ENCODE results near the gene ATP8B3. TPM values are rescaled to one million over a fixed set of nuclear protein-coding genes. Genes with fewer than 3 reads are reported as not detected.

The ATP8B3 gene
- total RNA-seq, 1 donor from 2014 or later, result 0.64 TPM

DNA sequence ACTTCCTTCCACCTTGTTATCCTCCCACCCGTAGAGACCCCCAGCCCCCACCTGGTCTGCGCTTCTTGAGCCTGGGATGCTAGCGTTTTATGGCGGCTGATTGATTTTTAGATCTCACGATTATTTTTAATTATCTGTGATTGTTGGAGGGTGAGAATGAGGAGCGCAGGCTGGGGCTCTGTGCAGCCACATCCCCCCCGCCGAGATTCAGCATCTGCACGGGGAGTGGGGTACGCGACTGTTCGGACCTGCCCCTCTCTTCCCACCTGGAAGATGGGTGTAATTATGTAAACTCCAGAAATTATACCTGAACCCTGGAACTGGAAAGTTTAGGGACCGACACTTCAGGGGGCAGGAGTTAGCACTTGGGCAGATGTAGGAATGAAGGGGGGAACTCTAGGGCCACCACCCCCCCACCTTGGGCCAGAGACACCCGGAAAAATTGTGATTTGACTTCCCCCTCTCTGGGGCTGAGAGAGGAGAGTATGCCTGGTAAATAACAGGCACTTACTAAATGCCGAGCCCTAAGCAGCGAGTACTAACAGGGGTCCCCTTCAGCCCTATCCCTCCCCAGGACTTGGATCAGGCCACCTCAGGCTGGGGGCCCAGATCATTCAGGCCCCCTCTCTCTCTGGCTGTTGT, 60.6 kb downstream of the ATP8B3 start:
- no peak for TF ChIP-seq CTCF (IDR thresholded peaks at IDR 0.05)
- H3K27ac ChIP-seq, result no peak overlapping the region
- H3K4me3 ChIP-seq, result no peak overlapping the region
- intact Hi-C loops (cut with DNase I), result no loop called here
- ATAC-seq, result no peak
- peaks cover 16% of the 10 kb centered on the region for H3K4me1 ChIP-seq
- no peaks in the 10 kb centered on the region for H3K9me3 ChIP-seq
- DNase-seq, result no peak
- no peaks in the 10 kb centered on the region for H3K36me3 ChIP-seq
- H3K27me3 ChIP-seq, result peaks cover 81% of the 10 kb centered on the region

DNA sequence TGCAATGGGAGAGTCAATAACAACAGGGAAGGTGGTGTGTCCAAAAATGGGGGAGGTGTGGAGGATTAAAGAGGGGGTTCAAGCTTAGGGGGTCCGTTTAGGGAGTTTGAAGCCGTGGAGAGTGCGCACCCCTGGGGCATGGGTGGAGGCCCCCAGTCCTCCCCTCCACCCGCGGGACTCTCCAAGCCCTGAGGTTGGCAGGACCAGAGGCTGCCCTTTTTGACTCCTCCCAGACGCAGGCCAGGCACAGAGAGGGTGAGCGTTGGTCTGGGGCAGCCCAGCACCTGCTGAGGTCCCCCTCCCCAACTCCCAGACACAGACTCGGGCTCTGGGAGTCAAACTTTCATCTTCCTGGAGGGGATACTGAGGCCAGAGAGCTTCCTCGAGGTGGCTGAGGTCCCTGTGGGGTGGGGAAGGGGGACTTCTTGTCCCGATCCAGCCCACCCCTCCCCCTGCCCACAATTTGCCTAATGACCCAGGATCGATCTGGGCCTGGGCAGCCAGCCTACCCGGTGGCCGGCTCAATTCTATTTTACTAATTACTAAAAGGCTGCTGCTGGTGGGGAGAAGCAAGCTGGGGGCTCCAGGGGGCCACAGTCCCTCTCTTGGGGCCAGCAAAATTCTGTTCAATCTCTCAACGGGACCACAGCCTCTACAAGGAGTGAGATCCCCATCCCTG, 61.6 kb downstream of the ATP8B3 start:
- intact Hi-C loops (cut with DNase I), result no loop called here
- DNase-seq, result no peak
- peaks cover 75% of the 10 kb centered on the region for H3K27me3 ChIP-seq
- no peak for ATAC-seq
- no peak overlapping the region for H3K27ac ChIP-seq
- H3K36me3 ChIP-seq, result no peaks in the 10 kb centered on the region
- peaks cover 16% of the 10 kb centered on the region for H3K4me1 ChIP-seq
- no peak for TF ChIP-seq CTCF (IDR thresholded peaks at IDR 0.05)
- no peak overlapping the region for H3K4me3 ChIP-seq
- no peaks in the 10 kb centered on the region for H3K9me3 ChIP-seq

GRCh38 chr19:1749373-1750342, 62.4 kb downstream of the ATP8B3 start:
- TF ChIP-seq CTCF (IDR thresholded peaks at IDR 0.05), result no peak
- Histone ChIP-seq H3K9me3 (no peaks in the 10 kb centered on the region), H3K4me1 (peaks cover 16% of the 10 kb centered on the region), H3K36me3 (no peaks in the 10 kb centered on the region), H3K27me3 (peaks cover 75% of the 10 kb centered on the region), H3K4me3 (no peak overlapping the region), H3K27ac (no peak overlapping the region)
- ATAC-seq (no peak), DNase-seq (no peak)
- intact Hi-C loops (cut with DNase I), result no loop called here

DNA sequence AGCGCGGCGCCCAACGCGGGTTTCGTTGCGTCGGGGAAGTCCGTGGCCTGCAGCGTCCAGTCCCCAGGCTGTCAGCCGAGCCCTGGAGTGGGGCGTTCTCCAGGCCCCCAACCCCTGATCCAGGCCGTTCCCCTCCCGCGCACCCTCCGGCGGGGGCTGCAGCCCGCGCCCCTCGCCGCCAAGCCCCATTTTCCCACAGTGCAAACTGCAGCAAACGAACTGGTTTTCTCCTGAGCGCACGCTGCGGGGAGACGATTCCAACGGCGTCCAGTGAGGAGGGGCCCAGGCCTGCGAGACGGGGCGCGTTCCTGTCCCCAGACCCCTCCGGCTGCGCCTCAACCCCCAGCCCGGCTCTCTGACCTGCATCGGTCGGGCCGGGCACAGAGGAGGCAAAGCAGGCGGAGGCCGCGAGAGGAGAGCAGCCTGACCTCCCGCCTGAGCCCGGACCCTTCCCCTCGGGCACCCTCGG, 63.2 kb downstream of the ATP8B3 start:
- H3K36me3 ChIP-seq, result no peaks in the 10 kb centered on the region
- H3K27me3 ChIP-seq, result peaks cover 79% of the 10 kb centered on the region
- no peak overlapping the region for H3K4me3 ChIP-seq
- no peak overlapping the region for H3K27ac ChIP-seq
- DNase-seq (no peak), ATAC-seq (no peak)
- peaks cover 16% of the 10 kb centered on the region for H3K4me1 ChIP-seq
- intact Hi-C loops (cut with DNase I), result no loop called here
- TF ChIP-seq CTCF (IDR thresholded peaks at IDR 0.05), result no peak
- H3K9me3 ChIP-seq, result no peaks in the 10 kb centered on the region

DNA sequence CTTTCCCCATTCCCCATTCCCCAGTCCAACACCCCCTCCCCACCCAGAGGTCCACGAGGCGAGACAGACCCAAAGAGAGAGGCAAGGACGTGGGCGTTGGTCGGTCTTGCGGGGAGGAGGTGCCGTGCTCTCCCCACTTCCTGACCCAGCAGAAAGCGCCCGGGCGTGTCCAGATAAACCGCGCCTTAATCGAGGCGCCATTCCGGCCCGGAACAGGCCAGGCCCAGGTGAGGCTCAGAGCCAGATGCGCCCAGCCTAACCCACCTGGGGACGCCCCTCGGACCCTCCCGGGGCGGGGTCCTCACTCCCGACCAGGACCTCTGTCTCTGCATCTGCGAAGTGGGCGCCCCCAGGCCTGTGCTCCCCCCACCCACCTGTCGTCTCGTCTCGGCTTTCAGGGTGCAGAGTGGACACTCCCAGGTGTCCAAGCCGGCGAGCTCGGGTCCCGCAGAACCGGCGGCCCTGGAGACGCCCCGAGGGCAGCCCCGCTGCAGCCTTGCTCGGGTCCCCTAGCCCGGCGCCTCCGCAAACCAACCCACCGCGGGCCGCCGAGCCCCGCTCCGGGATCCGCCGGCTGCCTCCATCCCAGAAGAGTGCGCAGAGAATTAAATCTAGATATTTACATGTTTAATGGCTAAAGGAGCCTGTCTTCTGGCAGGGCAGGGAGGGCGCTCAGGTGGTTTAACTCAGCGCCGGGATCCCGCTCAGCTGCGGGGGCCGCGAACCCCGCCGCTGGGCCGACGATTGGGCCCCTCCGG, 63.8 kb downstream of the ATP8B3 start:
- peaks cover 82% of the 10 kb centered on the region for H3K27me3 ChIP-seq
- H3K36me3 ChIP-seq, result no peaks in the 10 kb centered on the region
- DNase-seq (no peak), ATAC-seq (no peak)
- H3K4me1 ChIP-seq, result peaks cover 16% of the 10 kb centered on the region
- no peak overlapping the region for H3K4me3 ChIP-seq
- TF ChIP-seq CTCF (IDR thresholded peaks at IDR 0.05), result no peak
- H3K27ac ChIP-seq, result no peak overlapping the region
- no peaks in the 10 kb centered on the region for H3K9me3 ChIP-seq
- intact Hi-C loops (cut with DNase I), result no loop called here

Data from upper lobe of right lung (tissue), 1 donor.